ENCODE measurements around the gene SSR3.
A peak's percentile ranks its signal among the peaks of the same experiment; 100 is the strongest.
"Not testable (repeated sequence)": the region's sequence is repeated elsewhere in the genome, so short reads cannot be mapped to it uniquely, and the experiment has no call there.

The SSR3 gene

GRCh38 chr3:156576051-156576450 is 21.1 kb upstream of the SSR3 start:
- no peak for DNase-seq (ENCODE audit: low read depth)

- DNase-seq (ENCODE audit: low read depth) = no peak
These were observed 20.7 kb upstream of the SSR3 start for GRCh38 chr3:156575641-156576040.

GRCh38 chr3:156569881-156570280 is 15.0 kb upstream of the SSR3 start:
- DNase-seq (ENCODE audit: low read depth) = not testable (repeated sequence)

- not testable (repeated sequence) for DNase-seq (ENCODE audit: low read depth)
These were observed 14.1 kb upstream of the SSR3 start for GRCh38 chr3:156569016-156569415.

- DNase-seq (ENCODE audit: low read depth) = no peak
These were observed 9.2 kb upstream of the SSR3 start for GRCh38 chr3:156563900-156564682.

GRCh38 chr3:156562486-156562885 is 7.6 kb upstream of the SSR3 start:
- not testable (repeated sequence) for DNase-seq (ENCODE audit: low read depth)

- no peak for DNase-seq (ENCODE audit: low read depth)
These were observed 6.6 kb upstream of the SSR3 start for GRCh38 chr3:156561533-156561932.

GRCh38 chr3:156559321-156559720 is 4.4 kb upstream of the SSR3 start:
- DNase-seq (ENCODE audit: low read depth) = no peak

GRCh38 chr3:156558389-156558788 is 3.5 kb upstream of the SSR3 start:
- DNase-seq (ENCODE audit: low read depth) = no peak

- DNase-seq (ENCODE audit: low read depth) = no peak
These were observed 439 bp downstream of the SSR3 start for GRCh38 chr3:156554515-156554841.

- DNase-seq (ENCODE audit: low read depth) = peak; percentile 33
These were observed 1.1 kb downstream of the SSR3 start for GRCh38 chr3:156553705-156554356.

GRCh38 chr3:156552973-156553372 is 1.9 kb downstream of the SSR3 start:
- DNase-seq (ENCODE audit: low read depth) = no peak

- DNase-seq (ENCODE audit: low read depth) = peak; percentile 36
These were observed 3.2 kb downstream of the SSR3 start for GRCh38 chr3:156551746-156552145.

- no peak for DNase-seq (ENCODE audit: low read depth)
These were observed 3.7 kb downstream of the SSR3 start for GRCh38 chr3:156551261-156551660.

GRCh38 chr3:156548902-156549301 is 6.0 kb downstream of the SSR3 start:
- no peak for DNase-seq (ENCODE audit: low read depth)

- no peak for DNase-seq (ENCODE audit: low read depth)
These were observed 6.8 kb downstream of the SSR3 start for GRCh38 chr3:156548041-156548687.

GRCh38 chr3:156547637-156548036 is 7.3 kb downstream of the SSR3 start:
- no peak for DNase-seq (ENCODE audit: low read depth)

GRCh38 chr3:156543043-156543555 is 11.8 kb downstream of the SSR3 start:
- DNase-seq (ENCODE audit: low read depth) = no peak

- no peak for DNase-seq (ENCODE audit: low read depth)
These were observed 12.5 kb downstream of the SSR3 start for GRCh38 chr3:156542101-156543042.

GRCh38 chr3:156539802-156540201 is 15.1 kb downstream of the SSR3 start:
- no peak for DNase-seq (ENCODE audit: low read depth)

GRCh38 chr3:156539051-156539450 is 15.9 kb downstream of the SSR3 start:
- no peak for DNase-seq (ENCODE audit: low read depth)

All from fibroblast of the conjunctiva (primary cell).